Fibroblast of lung (primary cell): ENCODE results near the gene GPC5.

Experiments
- CTCF ChIP-seq, 2 donors: IDR thresholded peaks in 1 of 2; conservative IDR thresholded peaks in 1 of 2; 1 replicate in 1 of 2; 2 replicates in 1 of 2; pipeline ENCODE4 v1.5.1; 2011 to 2012; ENCODE audit warnings: low read length in 2 of 2, control low read depth in 1 of 2, inconsistent platforms in 1 of 2, low read depth in 1 of 2, mild to moderate bottlenecking in 1 of 2
- EZH2 ChIP-seq: IDR thresholded peaks from 2 replicates; pipeline ENCODE4 v1.5.1; 2012; ENCODE audit warnings: low read length, control low read depth, mild to moderate bottlenecking; ENCODE audit errors: missing control alignments

- TF ChIP-seq CTCF (conservative IDR thresholded peaks at IDR 0.05 in 1 of 2, IDR thresholded peaks at IDR 0.05 in 1 of 2; ENCODE audit: low read depth in 1 of 2, low read length in 2 of 2), result no peak
- TF ChIP-seq EZH2, result no peak
Observed at GRCh38 chr13:92136449-92137155, 738.2 kb downstream of the GPC5 start.
